22Rv1 (cell line): ENCODE results near the gene TRAP1.

ENCODE experiments used
- ZFX ChIP-seq: fragments of 450-650 bp; IDR thresholded peaks from 2 replicates; pipeline ENCODE4 v1.6.1; 2017; ENCODE audit warnings: antibody characterized with exemption, borderline replicate concordance
- TF ChIP-seq, protein P1 (sequence below): fragments of 450-650 bp; IDR thresholded peaks from 2 replicates; pipeline ENCODE4 v1.5.1; 2017; ENCODE audit warnings: mild to moderate bottlenecking

DNA sequence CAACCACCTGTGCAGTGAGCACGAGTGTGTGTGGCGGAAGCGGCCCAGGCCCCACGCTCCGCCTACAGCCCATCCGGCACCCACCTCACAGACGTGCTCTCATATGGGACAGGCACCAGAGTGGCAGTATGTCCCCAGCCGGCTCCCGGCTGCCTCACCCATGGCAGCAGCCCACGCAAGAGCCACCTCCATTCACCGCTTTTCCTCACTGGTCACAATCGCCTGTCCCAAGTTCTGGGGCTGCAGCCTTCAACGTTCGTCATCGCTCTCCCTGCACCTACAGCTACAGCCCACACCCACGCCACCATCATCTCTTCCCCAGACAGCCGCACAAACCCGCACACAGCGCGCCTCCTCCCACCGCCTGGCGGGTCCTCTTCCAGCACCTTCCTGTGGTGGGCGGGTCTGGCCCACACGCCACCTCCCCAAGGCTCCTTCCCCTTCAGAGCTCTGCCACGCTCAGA is 17.5 kb upstream of the TRAP1 start:
- TF ChIP-seq, protein P1, sequence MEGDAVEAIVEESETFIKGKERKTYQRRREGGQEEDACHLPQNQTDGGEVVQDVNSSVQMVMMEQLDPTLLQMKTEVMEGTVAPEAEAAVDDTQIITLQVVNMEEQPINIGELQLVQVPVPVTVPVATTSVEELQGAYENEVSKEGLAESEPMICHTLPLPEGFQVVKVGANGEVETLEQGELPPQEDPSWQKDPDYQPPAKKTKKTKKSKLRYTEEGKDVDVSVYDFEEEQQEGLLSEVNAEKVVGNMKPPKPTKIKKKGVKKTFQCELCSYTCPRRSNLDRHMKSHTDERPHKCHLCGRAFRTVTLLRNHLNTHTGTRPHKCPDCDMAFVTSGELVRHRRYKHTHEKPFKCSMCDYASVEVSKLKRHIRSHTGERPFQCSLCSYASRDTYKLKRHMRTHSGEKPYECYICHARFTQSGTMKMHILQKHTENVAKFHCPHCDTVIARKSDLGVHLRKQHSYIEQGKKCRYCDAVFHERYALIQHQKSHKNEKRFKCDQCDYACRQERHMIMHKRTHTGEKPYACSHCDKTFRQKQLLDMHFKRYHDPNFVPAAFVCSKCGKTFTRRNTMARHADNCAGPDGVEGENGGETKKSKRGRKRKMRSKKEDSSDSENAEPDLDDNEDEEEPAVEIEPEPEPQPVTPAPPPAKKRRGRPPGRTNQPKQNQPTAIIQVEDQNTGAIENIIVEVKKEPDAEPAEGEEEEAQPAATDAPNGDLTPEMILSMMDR, result no peak
- TF ChIP-seq ZFX, result no peak
